Measurements from ENCODE around the gene MYO3B.

DNA sequence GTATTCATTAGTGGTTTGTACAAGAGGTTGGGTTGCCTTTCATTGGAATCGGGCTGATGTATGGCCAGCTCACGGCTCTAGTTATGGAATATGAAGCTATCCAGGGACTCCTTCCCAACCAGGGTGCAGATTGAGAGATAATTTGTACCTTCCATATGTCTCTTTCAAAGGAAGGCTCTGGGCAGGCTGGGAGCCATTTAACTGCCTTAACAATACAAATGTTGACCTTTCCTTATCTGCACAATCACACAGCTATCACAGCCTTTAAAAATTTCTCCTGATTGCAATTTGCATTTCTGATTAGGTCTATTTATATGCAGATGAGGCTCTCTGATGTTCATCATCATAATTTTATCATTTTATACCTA is 58.7 kb downstream of the MYO3B start:
- TF ChIP-seq EZH2 (IDR thresholded peaks at IDR 0.05; ENCODE audit: borderline replicate concordance, insufficient read depth, low read depth, low read length, poor library complexity, severe bottlenecking) = no peak
- TF ChIP-seq, protein P1, sequence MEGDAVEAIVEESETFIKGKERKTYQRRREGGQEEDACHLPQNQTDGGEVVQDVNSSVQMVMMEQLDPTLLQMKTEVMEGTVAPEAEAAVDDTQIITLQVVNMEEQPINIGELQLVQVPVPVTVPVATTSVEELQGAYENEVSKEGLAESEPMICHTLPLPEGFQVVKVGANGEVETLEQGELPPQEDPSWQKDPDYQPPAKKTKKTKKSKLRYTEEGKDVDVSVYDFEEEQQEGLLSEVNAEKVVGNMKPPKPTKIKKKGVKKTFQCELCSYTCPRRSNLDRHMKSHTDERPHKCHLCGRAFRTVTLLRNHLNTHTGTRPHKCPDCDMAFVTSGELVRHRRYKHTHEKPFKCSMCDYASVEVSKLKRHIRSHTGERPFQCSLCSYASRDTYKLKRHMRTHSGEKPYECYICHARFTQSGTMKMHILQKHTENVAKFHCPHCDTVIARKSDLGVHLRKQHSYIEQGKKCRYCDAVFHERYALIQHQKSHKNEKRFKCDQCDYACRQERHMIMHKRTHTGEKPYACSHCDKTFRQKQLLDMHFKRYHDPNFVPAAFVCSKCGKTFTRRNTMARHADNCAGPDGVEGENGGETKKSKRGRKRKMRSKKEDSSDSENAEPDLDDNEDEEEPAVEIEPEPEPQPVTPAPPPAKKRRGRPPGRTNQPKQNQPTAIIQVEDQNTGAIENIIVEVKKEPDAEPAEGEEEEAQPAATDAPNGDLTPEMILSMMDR (IDR thresholded peaks at IDR 0.05) = no peak

Data from B cell (primary cell).